NCI-H2171 (cell line): ENCODE results near the gene STAT3.
"Not testable (repeated sequence)": the region's sequence is repeated elsewhere in the genome, so short reads cannot be mapped to it uniquely, and the experiment has no call there.

Experiments
- DNase-seq: peaks from one replicate; lab custom pipeline; 2025; lab: John Stamatoyannopoulos, UW

STAT3 gene

DNA sequence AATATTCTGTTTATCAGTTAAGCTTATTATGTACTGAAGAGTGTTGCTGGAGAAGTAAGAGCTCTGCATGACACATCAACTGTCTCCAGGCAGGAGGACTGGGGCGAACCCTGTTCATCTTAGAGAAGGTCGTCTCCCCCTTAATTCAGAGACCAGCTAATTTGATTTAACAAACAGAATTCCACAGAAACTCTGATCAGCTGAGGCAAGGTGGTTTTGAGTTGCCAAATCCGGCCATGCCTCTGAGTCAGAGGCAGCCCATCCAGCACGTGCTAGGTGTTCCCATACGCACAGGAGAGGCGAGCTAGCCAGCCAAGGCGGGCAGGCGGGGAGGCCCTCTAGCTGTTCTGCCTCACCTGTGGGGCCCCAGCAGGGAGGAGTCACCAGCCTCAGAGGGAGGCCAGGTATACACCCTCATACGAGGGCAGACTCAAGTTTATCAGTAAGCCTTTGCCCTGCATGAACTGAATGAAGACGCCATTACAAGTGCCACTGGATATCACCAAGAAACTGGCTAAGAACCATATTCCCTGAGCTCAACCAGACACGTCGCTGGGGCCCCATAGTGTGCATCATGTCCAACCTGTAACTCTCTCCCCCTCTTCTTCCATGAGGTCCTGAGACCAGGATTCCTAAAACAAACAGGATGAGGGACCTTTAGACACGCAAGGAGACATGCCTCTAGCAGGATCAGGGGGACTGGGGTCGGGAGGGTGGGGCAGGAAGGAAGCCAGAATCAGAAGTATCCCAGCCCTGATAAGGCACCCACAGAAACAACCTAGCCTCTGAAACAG, 74.3 kb downstream of the STAT3 start:
- DNase-seq = no peak

DNA sequence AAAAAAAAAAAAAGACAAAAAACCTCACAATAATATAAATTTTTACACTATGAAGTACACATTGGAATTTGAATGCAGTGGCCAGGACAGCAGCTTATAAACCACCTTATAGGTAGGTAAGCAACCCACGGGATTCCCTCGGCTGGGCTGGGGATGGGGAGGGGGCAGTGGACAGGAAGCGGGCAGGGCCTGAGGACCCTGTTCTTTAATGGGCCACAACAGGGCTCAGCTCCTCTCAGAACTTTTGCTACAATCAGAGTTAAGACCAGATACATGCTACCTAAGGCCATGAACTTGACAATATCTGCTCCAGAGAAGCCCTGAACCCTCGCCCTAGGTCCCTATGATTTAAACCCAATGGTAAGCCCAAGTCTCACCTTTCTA, 74.9 kb downstream of the STAT3 start:
- DNase-seq = no peak

DNA sequence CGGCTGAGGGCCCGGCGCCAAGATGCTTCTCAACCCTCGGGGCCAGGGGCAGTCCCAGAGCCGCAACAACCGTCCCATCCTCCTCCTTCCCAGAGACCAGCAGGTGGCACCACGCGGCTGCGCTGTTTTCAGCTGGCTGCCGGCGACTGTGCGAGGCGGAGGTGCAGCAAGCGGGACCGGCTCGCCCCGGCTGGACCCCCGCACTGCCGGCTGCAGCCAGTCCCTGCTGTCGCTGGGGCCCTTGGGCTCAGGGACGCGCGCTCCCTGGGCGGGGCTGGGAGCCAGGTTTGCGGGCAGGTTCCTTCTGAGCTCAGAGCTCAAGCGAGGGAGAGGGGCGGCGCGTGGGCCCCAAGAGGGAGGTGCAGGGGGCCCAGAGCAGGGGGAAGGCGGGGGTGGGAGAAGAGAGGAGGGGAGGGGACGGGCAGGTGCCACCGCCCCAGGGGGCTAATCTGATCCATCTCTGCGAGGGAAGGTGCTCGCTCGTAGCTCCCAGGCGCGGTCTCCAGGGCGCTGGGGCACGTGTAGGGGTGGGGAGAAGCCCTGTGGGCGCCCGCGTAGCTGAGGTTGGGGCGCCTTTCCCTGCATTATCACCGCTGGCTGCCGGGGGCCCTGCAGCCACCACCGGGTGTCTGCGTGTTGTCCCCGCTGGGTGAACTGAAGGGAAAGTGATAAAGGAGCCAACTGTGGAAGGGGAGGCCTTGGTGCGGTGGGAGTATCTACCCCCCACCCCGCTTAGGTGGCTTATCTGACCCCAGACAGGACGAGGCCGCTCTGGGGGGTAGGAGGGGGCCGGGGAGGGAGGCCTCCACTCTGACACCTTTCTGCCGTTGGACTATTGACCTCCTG, 75.7 kb downstream of the STAT3 start:
- peak; percentile 95 for DNase-seq

GRCh38 chr17:42312035-42312284, 76.3 kb downstream of the STAT3 start:
- DNase-seq = no peak

GRCh38 chr17:42311240-42312034, 76.8 kb downstream of the STAT3 start:
- peak; percentile 35 for DNase-seq

- DNase-seq = no peak
Observed at GRCh38 chr17:42310787-42311215, 77.4 kb downstream of the STAT3 start.

- no peak for DNase-seq
Observed at GRCh38 chr17:42309986-42310786, 78.1 kb downstream of the STAT3 start.

DNA sequence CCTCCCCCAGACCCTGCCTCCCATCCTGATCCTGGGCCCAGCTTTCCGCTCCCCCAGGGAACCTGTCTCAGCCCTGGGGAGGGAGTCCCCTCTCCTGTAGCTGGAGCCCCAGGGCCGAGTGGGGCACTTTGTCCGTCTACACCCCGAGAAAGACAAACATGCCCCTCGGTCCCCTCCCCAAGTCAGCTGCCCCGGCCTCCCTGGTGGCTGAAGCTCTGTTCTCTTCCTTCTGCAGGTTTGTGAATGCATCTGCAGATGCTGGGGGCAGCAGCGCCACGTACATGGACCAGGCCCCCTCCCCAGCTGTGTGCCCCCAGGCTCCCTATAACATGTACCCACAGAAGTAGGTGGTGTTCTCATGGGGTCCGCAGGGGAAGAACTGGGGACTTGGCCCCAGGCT, 79.1 kb downstream of the STAT3 start:
- DNase-seq = no peak

DNA sequence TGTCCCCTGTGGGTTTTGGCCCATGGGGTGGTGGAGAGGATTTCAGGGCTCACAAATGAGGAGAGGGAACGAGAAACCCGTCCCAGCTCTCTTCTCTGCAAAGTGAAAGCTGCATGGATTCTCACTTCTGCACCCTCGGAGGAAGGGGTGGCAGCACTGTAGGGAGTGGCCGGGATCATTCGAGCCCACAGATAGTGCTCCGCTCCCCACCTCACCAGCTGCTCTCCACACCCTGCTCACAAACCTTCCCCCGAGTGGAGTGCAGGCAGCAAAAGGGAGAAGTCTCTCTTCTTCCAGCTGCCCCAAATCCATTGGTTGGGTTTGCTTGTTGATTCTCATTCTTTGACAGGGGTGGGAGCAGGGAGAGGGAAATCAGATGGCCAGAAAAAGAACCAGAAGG, 79.8 kb downstream of the STAT3 start:
- DNase-seq = no peak

- DNase-seq = no peak
Observed at GRCh38 chr17:42307362-42307927, 80.8 kb downstream of the STAT3 start.

DNA sequence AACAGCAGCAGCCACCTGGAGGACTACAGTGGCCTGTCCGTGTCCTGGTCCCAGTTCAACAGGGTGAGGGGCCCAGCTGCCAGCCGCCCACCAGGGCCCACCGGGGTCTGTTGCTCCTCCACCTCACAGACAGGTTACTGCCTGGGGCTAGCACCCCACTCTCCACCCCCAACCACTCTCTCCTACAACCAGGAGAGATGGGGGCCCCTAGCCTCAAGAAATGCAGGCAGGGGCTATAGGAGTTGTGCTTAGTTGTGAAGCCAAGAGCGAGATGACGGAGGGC, 81.9 kb downstream of the STAT3 start:
- DNase-seq = no peak

DNA sequence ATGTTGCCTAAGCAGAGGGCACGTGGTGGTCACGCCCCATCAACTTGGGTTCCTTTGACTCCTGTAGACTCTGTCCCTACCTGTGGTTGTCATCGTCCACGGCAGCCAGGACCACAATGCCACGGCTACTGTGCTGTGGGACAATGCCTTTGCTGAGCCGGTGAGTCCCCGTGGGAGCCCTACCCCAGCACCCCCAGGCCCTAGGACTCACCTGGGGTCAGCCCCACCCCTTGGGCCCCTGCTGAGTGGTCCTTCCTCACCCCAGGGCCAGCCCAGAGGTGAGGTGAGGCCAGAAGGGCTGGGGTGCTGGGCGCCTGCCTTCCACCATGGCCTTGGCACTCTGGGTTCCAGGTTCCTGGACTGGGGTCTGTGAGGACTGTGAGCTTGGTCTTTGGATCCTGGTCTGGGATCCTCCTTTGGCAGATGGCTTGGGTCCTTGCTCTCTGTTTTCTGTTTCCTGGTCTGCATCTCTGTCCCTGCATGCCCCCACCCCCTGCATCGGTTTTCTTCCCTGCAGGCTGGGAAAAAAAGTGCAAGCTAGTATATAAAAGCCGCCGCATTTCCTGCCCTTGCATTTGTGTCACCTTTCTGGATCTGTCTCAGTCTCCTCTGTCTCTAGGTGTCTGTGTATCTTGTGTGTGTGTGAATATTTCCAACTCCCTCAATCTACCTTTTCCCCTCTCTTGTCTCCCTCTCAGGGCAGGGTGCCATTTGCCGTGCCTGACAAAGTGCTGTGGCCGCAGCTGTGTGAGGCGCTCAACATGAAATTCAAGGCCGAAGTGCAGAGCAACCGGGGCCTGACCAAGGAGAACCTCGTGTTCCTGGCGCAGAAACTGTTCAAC, 82.5 kb downstream of the STAT3 start:
- no peak for DNase-seq

DNA sequence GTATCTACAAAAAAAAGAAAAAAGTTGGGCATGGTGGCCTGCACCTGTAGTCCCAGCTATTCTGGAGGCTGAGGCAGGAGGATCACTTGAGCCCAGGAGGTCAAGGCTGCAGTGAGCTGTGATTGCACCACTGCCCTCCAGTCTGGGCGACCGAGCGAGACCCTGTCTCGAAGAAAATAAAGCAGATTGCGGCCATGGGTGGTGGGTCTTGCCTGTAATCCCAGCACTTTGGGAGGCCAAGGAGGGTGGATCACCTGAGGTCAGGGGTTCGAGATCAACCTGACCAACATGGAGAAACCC, 83.3 kb downstream of the STAT3 start:
- not testable (repeated sequence) for DNase-seq

DNA sequence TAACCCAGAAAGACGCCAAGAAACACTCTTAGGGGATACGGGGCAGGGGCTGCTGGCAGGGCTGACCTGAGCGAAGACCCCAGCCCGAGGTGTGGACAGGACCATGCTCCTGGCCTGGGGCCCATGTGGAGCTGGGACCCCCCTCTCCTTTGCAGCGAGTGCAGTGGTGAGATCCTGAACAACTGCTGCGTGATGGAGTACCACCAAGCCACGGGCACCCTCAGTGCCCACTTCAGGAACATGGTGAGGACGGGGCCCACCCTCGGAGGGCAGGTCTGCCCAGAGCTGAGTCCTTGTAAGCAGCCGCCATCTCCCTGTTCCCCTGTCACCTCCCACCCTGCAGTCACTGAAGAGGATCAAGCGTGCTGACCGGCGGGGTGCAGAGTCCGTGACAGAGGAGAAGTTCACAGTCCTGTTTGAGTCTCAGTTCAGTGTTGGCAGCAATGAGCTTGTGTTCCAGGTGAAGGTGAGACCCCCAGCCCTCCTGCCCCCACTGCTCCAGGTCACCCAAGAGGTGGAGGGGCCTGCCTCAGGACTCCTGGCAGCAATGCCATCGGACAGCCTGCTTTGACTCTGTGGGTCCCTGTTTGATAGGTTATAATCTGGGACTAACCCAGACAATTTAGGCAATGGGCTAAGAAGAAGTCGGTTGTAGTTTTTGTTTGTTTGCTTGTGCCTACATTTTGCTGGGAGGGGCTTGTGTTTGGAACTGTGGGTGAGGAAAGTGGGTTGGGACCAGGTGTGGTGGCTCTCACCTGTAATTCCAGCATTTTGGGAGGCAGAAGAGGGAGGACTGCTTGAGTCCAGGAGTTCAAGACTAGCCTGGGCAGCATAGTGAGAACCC, 83.8 kb downstream of the STAT3 start:
- no peak for DNase-seq

- DNase-seq = no peak
Observed at GRCh38 chr17:42303694-42304093, 84.5 kb downstream of the STAT3 start.

DNA sequence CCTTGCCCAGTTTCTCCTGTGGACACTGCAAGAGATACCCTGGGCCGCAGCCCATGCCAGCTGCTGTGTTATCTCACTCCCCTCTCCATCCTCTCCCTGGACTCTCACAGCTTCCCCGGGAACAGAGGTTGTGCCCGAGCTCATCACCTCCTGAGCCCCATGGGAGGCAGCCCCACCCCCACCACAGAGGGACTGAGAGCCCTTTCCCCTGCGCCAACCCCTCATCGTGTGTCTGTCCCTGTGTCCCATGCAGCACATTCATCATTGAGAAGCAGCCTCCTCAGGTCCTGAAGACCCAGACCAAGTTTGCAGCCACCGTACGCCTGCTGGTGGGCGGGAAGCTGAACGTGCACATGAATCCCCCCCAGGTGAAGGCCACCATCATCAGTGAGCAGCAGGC, 87.2 kb downstream of the STAT3 start:
- no peak for DNase-seq

- not testable (repeated sequence) for DNase-seq
Observed at GRCh38 chr17:42299913-42300312, 88.3 kb downstream of the STAT3 start.

- not testable (repeated sequence) for DNase-seq
Observed at GRCh38 chr17:42299361-42299760, 88.9 kb downstream of the STAT3 start.

GRCh38 chr17:42297775-42298174, 90.5 kb downstream of the STAT3 start:
- DNase-seq = not testable (repeated sequence)

GRCh38 chr17:42296012-42296411, 92.2 kb downstream of the STAT3 start:
- DNase-seq = no peak
